ENCODE measurements around the gene SLC7A14.

GRCh38 chr3:170606675-170607074, 20.8 kb upstream of the SLC7A14 start:
- no peak for TF ChIP-seq POLR2A (IDR thresholded peaks at IDR 0.05; ENCODE audit: low read depth, low read length)
- no peak for TF ChIP-seq RAD21 (IDR thresholded peaks at IDR 0.05; ENCODE audit: insufficient read depth, low read depth, low read length)
- no peak for TF ChIP-seq NRF1 (conservative IDR thresholded peaks at IDR 0.05; ENCODE audit: low read depth, low read length)
- TF ChIP-seq CTCF (IDR thresholded peaks at IDR 0.05 in 2 of 3, conservative IDR thresholded peaks at IDR 0.05 in 1 of 3; ENCODE audit: control insufficient read depth in 2 of 3, extremely low read depth in 1 of 3, insufficient read depth in 1 of 3, low read depth in 3 of 3, low read length in 3 of 3) = no peak
- no peak for TF ChIP-seq SRF (IDR thresholded peaks at IDR 0.05; ENCODE audit: low read depth in 2 of 2, low read length in 2 of 2)
- no peak for TF ChIP-seq POLR2AphosphoS5 (IDR thresholded peaks at IDR 0.05; ENCODE audit: low read length)
- TF ChIP-seq SP1 (IDR thresholded peaks at IDR 0.05; ENCODE audit: low read depth, low read length) = no peak
- no peak for TF ChIP-seq CEBPZ (IDR thresholded peaks at IDR 0.05; ENCODE audit: low read depth, low read length)
- TF ChIP-seq STAT1 (conservative IDR thresholded peaks at IDR 0.05) = no peak
- TF ChIP-seq MXI1 (IDR thresholded peaks at IDR 0.05; ENCODE audit: low read depth, low read length) = no peak
- no peak for TF ChIP-seq NR2C2 (IDR thresholded peaks at IDR 0.05; ENCODE audit: borderline replicate concordance, control insufficient read depth, insufficient read length, low read depth)
- TF ChIP-seq HDAC2 (IDR thresholded peaks at IDR 0.05) = no peak
- TF ChIP-seq BHLHE40 (IDR thresholded peaks at IDR 0.05; ENCODE audit: borderline replicate concordance in 1 of 2, low read depth in 2 of 2, low read length in 1 of 2) = no peak
- TF ChIP-seq IRF4 (IDR thresholded peaks at IDR 0.05; ENCODE audit: low read depth, low read length) = no peak
